GM23338 (cell line): Measurements from ENCODE around the gene PNPLA7. TPM values are rescaled to one million over a fixed set of nuclear protein-coding genes. Genes with fewer than 3 reads are reported as not detected.

Experiments
- ATAC-seq: fragments of 200-7000 bp; cut with Tn5 transposase; 3 replicates; pipeline ENCODE4 v1.9.1; 2020
- DNase-seq: peaks from one replicate; pipeline ENCODE4 v3.0.0-alpha.2; 2015; ENCODE audit warnings: low spot score
- H2AFZ ChIP-seq: fragments of 200-600 bp; sonication (generic); 2 replicates; pipeline ENCODE4 v1.8.0; 2016; ENCODE audit warnings: antibody characterized with exemption, mild to moderate bottlenecking, moderate library complexity
- H3F3A ChIP-seq: fragments of 200-600 bp; sonication (generic); replicated peaks from 2 replicates; pipeline ENCODE4 v1.8.0; 2017; ENCODE audit warnings: antibody characterized with exemption, mixed run types, low read depth
- H3K27ac ChIP-seq: fragments of 200-600 bp; sonication (generic); 2 replicates; pipeline ENCODE4 v1.6.1; 2016; ENCODE audit warnings: low read depth
- H3K27me3 ChIP-seq: fragments of 200-600 bp; sonication (generic); 2 replicates; pipeline ENCODE4 v1.8.0; 2016; ENCODE audit warnings: mild to moderate bottlenecking, mixed run types, moderate library complexity; ENCODE audit not compliant: insufficient read depth
- H3K36me3 ChIP-seq: fragments of 200-600 bp; sonication (generic); 2 replicates; pipeline ENCODE4 v1.8.0; 2016; ENCODE audit warnings: mild to moderate bottlenecking; ENCODE audit not compliant: insufficient read depth
- H3K4me1 ChIP-seq: fragments of 200-600 bp; sonication (generic); 2 replicates; pipeline ENCODE4 v1.8.0; 2016; ENCODE audit warnings: mild to moderate bottlenecking, moderate library complexity; ENCODE audit not compliant: insufficient read depth
- H3K4me2 ChIP-seq: fragments of 200-600 bp; sonication (generic); 2 replicates; pipeline ENCODE4 v1.7.1; 2017; ENCODE audit warnings: mixed run types
- H3K4me3 ChIP-seq: fragments of 200-600 bp; sonication (generic); 2 replicates; pipeline ENCODE4 v1.6.1; 2016; ENCODE audit warnings: mixed run types
- H3K79me2 ChIP-seq: fragments of 200-600 bp; sonication (generic); replicated peaks from 2 replicates; pipeline ENCODE4 v1.8.0; 2017; ENCODE audit warnings: mild to moderate bottlenecking; ENCODE audit not compliant: insufficient read depth
- H3K9me2 ChIP-seq: fragments of 200-600 bp; sonication (generic); 2 replicates; pipeline ENCODE4 v1.8.0; 2017; ENCODE audit not compliant: insufficient read depth
- H4K20me1 ChIP-seq: fragments of 200-600 bp; sonication (generic); replicated peaks from 2 replicates; pipeline ENCODE4 v1.8.0; 2017; ENCODE audit warnings: mild to moderate bottlenecking; ENCODE audit not compliant: insufficient read depth
- H3K27ac Mint-ChIP-seq: 2 replicates; pipeline ENCODE4 v1.8.0; 2020; ENCODE audit warnings: inconsistent platforms, mild to moderate bottlenecking, moderate library complexity, mixed read lengths
- H3K27me3 Mint-ChIP-seq: 3 replicates; pipeline ENCODE4 v1.8.0; 2022; ENCODE audit warnings: low read depth, mild to moderate bottlenecking, moderate library complexity, mixed read lengths, inconsistent platforms; ENCODE audit not compliant: insufficient read depth, poor library complexity
- H3K36me3 Mint-ChIP-seq: 3 replicates; pipeline ENCODE4 v1.8.0; 2021; ENCODE audit warnings: low read depth, mild to moderate bottlenecking, inconsistent platforms, moderate library complexity, mixed read lengths
- H3K4me1 Mint-ChIP-seq: 3 replicates; pipeline ENCODE4 v1.8.0; 2020; ENCODE audit warnings: mild to moderate bottlenecking, inconsistent platforms, mixed read lengths
- H3K4me3 Mint-ChIP-seq: 3 replicates; pipeline ENCODE4 v1.8.0; 2021; ENCODE audit warnings: moderate library complexity, mild to moderate bottlenecking, inconsistent platforms, mixed read lengths
- H3K9me3 Mint-ChIP-seq: 3 replicates; pipeline ENCODE4 v1.8.0; 2020; ENCODE audit warnings: moderate library complexity, mild to moderate bottlenecking, inconsistent platforms, mixed read lengths
- CREB1 ChIP-seq: fragments of 250-450 bp; sonication (Bioruptor Pico); IDR thresholded peaks from 2 replicates; pipeline ENCODE4 v1.5.0; 2020; ENCODE audit warnings: low read depth, mild to moderate bottlenecking, moderate library complexity
- EZH2 ChIP-seq: fragments of 200-600 bp; sonication (generic); IDR thresholded peaks from one replicate; pipeline ENCODE4 v1.8.0; 2017; ENCODE audit warnings: antibody characterized with exemption, mild to moderate bottlenecking, low read depth; ENCODE audit not compliant: unreplicated experiment
- EZH2phosphoT487 ChIP-seq: fragments of 200-600 bp; sonication (generic); IDR thresholded peaks from one replicate; pipeline ENCODE4 v1.8.1; 2018; ENCODE audit warnings: antibody characterized with exemption; ENCODE audit not compliant: unreplicated experiment
- JUNB ChIP-seq: IDR thresholded peaks from one replicate; pipeline ENCODE4 v1.6.1; 2016; ENCODE audit warnings: antibody characterized with exemption; ENCODE audit not compliant: unreplicated experiment
- NANOG ChIP-seq: IDR thresholded peaks from 2 replicates; pipeline ENCODE4 v1.6.1; 2016; ENCODE audit warnings: antibody characterized with exemption, borderline replicate concordance
- POLR2AphosphoS5 ChIP-seq: IDR thresholded peaks from 2 replicates; pipeline ENCODE4 v1.6.1; 2016; ENCODE audit warnings: antibody characterized with exemption, low read depth
- STAT1 ChIP-seq: IDR thresholded peaks from one replicate; pipeline ENCODE4 v1.6.1; 2016; ENCODE audit warnings: antibody characterized with exemption; ENCODE audit not compliant: unreplicated experiment
- ZNF114 ChIP-seq: fragments of 250-450 bp; sonication (Bioruptor Pico); IDR thresholded peaks from 2 replicates; pipeline ENCODE4 v1.5.0; 2020; ENCODE audit warnings: mild to moderate bottlenecking, moderate library complexity
- ZNF331 ChIP-seq: fragments of 250-450 bp; sonication (Bioruptor Pico); IDR thresholded peaks from 2 replicates; pipeline ENCODE4 v1.5.0; 2020; ENCODE audit warnings: low read depth, mild to moderate bottlenecking, moderate library complexity
- polyA plus RNA-seq: library from polyadenylated mRNA; unstranded; fragments of >200 nt; fragmentation: Nextera tagmentation; extraction: Ambion mirVana; gene quantifications from 2 replicates; pipeline ENCODE4 v1.2.1, GENCODE V29; 2016
- total RNA-seq: library from RNA; depleted of rRNA; stranded (reverse); fragments of >200 nt; shearing (Covaris generic); gene quantifications from 2 replicates; pipeline ENCODE4 v1.2.3, GENCODE V29; 2014
- TF ChIP-seq, protein P1 (sequence below), 2 experiments: fragments of 200-600 bp in 1 of 2; sonication (generic) in 1 of 2; conservative IDR thresholded peaks; 2 replicates each; pipeline versions ENCODE4 v1.5.1 to v1.6.1; 2016 to 2017; ENCODE audit warnings: antibody characterized with exemption in 2 of 2, low read depth in 2 of 2, mild to moderate bottlenecking in 2 of 2, moderate library complexity in 1 of 2
- TF ChIP-seq, protein P2 (sequence below): IDR thresholded peaks from 2 replicates; pipeline ENCODE4 v1.6.1; 2016; ENCODE audit warnings: antibody characterized with exemption
- TF ChIP-seq, protein P3 (sequence below): IDR thresholded peaks from one replicate; pipeline ENCODE4 v1.6.1; 2018; ENCODE audit warnings: antibody characterized with exemption; ENCODE audit not compliant: unreplicated experiment

The PNPLA7 gene
- total and polyA plus RNA-seq, 2 experiments from 2014 or later, result 0.45 to 0.80 TPM

DNA sequence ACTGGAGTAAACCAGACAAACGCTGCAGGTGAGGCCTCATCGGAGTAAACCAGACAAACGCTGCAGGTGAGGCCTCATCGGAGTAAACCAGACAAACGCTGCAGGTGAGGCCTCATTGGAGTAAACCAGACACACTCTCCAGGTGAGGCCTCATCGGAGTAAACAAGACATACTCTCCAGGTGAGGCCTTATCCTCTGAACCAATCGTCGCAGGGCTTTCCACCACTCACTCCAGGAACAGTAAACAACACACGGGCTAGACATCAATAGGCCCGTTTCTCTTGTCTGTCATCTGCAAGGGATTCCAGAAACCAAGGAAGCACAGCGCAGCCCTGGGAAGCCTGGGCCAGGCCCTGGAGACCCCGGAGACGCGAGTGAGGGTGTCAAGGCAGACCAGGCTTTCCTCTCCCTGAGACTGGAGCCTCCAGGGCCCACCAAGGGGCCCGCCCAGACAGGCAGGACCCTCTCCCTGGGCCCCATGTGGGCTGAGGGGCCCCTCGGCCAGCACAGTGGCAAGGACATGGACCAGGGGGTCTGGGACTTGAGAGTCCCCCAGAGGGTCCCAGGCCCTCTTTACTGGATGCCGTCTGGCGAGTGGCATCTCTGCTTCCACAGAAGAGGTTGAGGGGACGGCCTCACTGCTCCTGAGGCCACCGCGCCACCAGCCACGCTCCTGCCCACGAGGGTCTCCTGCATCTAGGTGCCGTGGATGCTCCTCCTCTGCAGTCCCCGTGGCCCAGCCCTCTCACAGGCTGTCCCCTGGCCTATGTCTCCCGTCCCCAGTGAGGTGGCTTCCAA lies 64.7 kb downstream of the PNPLA7 start (continued):
- TF ChIP-seq, protein P1, sequence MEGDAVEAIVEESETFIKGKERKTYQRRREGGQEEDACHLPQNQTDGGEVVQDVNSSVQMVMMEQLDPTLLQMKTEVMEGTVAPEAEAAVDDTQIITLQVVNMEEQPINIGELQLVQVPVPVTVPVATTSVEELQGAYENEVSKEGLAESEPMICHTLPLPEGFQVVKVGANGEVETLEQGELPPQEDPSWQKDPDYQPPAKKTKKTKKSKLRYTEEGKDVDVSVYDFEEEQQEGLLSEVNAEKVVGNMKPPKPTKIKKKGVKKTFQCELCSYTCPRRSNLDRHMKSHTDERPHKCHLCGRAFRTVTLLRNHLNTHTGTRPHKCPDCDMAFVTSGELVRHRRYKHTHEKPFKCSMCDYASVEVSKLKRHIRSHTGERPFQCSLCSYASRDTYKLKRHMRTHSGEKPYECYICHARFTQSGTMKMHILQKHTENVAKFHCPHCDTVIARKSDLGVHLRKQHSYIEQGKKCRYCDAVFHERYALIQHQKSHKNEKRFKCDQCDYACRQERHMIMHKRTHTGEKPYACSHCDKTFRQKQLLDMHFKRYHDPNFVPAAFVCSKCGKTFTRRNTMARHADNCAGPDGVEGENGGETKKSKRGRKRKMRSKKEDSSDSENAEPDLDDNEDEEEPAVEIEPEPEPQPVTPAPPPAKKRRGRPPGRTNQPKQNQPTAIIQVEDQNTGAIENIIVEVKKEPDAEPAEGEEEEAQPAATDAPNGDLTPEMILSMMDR (conservative IDR thresholded peaks at IDR 0.05; ENCODE audit: low read depth in 2 of 2), result no peak
- TF ChIP-seq NANOG (no peak), EZH2 (no peak), STAT1 (no peak), JUNB (no peak), POLR2AphosphoS5 (no peak), ZNF331 (CRISPR knock-in tag) (no peak)
- TF ChIP-seq, protein P2, sequence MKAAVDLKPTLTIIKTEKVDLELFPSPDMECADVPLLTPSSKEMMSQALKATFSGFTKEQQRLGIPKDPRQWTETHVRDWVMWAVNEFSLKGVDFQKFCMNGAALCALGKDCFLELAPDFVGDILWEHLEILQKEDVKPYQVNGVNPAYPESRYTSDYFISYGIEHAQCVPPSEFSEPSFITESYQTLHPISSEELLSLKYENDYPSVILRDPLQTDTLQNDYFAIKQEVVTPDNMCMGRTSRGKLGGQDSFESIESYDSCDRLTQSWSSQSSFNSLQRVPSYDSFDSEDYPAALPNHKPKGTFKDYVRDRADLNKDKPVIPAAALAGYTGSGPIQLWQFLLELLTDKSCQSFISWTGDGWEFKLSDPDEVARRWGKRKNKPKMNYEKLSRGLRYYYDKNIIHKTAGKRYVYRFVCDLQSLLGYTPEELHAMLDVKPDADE, result no peak

DNA sequence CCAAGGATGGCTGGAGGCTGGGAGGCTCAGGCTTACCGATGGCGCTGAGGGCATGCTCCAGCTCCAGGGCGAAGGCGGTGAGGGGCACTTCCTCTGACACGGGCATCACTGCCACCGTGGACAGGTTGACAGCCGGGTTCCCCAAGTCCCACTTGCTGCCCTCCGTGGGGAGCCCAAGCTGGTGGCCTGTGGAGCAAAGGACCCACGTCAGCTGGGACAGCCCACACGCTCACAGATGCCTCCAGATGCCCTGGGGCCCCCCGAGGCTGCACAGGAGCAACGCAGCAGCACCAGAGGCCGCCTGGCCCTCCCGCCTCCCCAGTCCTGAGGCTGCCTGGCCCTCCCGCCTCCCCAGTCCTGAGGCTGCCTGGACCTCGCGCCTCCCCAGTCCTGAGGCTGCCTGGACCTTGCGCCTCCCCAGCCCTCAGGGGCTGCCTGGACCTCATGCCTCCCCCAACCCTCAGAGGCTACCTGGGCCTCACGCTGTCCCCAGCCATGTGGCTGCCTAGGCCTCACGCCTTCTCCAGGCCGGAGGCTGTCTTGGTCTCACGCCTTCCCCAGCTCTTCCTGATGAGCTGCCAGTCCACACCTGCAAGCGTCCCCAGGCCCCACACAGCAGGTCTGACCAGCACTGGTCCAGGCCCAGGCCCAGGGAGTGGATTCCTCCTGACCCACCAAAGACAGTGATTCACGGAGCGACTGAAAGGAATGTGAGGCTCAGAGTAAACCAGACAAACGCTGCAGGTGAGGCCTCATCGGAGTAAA lies 65.5 kb downstream of the PNPLA7 start:
- Histone ChIP-seq H3F3A (no peaks in the 10 kb centered on the region), H4K20me1 (no peaks in the 10 kb centered on the region), H3K4me2 (no peak overlapping the region), H3K27ac (no peak overlapping the region), H3K4me1 (no peaks in the 10 kb centered on the region), H3K27me3 (no peaks in the 10 kb centered on the region), H3K79me2 (no peaks in the 10 kb centered on the region), H2AFZ (no peak overlapping the region), H3K4me3 (no peak overlapping the region), H3K36me3 (no peaks in the 10 kb centered on the region), H3K9me2 (no peaks in the 10 kb centered on the region)
- DNase-seq, result no peak
- H3K27ac Mint-ChIP-seq, result no peak overlapping the region
- no peaks in the 10 kb centered on the region for H3K9me3 Mint-ChIP-seq
- peaks cover 3% of the 10 kb centered on the region for H3K27me3 Mint-ChIP-seq
- H3K4me1 Mint-ChIP-seq, result no peaks in the 10 kb centered on the region; the same call in 2 of the 3 replicates
- ATAC-seq, result no peak
- no peaks in the 10 kb centered on the region for H3K36me3 Mint-ChIP-seq
- H3K4me3 Mint-ChIP-seq, result no peak overlapping the region
- TF ChIP-seq, protein P1 (conservative IDR thresholded peaks at IDR 0.05; ENCODE audit: low read depth in 2 of 2), result no peak
- TF ChIP-seq ZNF114 (CRISPR knock-in tag) (no peak), EZH2phosphoT487 (no peak), CREB1 (CRISPR knock-in tag) (no peak), NANOG (no peak), EZH2 (no peak), POLR2AphosphoS5 (no peak), ZNF331 (CRISPR knock-in tag) (no peak), STAT1 (no peak)
- TF ChIP-seq, protein P3, sequence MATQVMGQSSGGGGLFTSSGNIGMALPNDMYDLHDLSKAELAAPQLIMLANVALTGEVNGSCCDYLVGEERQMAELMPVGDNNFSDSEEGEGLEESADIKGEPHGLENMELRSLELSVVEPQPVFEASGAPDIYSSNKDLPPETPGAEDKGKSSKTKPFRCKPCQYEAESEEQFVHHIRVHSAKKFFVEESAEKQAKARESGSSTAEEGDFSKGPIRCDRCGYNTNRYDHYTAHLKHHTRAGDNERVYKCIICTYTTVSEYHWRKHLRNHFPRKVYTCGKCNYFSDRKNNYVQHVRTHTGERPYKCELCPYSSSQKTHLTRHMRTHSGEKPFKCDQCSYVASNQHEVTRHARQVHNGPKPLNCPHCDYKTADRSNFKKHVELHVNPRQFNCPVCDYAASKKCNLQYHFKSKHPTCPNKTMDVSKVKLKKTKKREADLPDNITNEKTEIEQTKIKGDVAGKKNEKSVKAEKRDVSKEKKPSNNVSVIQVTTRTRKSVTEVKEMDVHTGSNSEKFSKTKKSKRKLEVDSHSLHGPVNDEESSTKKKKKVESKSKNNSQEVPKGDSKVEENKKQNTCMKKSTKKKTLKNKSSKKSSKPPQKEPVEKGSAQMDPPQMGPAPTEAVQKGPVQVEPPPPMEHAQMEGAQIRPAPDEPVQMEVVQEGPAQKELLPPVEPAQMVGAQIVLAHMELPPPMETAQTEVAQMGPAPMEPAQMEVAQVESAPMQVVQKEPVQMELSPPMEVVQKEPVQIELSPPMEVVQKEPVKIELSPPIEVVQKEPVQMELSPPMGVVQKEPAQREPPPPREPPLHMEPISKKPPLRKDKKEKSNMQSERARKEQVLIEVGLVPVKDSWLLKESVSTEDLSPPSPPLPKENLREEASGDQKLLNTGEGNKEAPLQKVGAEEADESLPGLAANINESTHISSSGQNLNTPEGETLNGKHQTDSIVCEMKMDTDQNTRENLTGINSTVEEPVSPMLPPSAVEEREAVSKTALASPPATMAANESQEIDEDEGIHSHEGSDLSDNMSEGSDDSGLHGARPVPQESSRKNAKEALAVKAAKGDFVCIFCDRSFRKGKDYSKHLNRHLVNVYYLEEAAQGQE, result no peak
